B cell (primary cell): ENCODE data around the gene PLXNB2. TPM values are rescaled to one million over a fixed set of nuclear protein-coding genes. Genes with fewer than 3 reads are reported as not detected.

ENCODE experiments used
- ATAC-seq: fragments of 200-7000 bp; cut with Tn5 transposase; one replicate; pipeline ENCODE4 v1.10.0; 2021; ENCODE audit warnings: low read depth, mild to moderate bottlenecking, moderate number of reproducible peaks, moderate library complexity
- CTCF ChIA-PET: fragments of 350-600 bp; sonication (Branson Sonifier 250); formaldehyde crosslinking; loops from one replicate; lab custom pipeline; 2021; ENCODE audit warnings: antibody characterized with exemption, inconsistent platforms; lab: Charles Lee
- POLR2A ChIA-PET: fragments of 350-600 bp; sonication (Branson Sonifier 250); formaldehyde crosslinking; loops from one replicate; lab custom pipeline; 2021; ENCODE audit warnings: antibody characterized with exemption; lab: Charles Lee
- DNase-seq: peaks from one replicate; pipeline ENCODE4 v3.0.0; 2013
- H2AFZ ChIP-seq: 2 replicates; pipeline ENCODE4 v1.6.1; 2012; ENCODE audit warnings: mild to moderate bottlenecking, low read depth, low read length; ENCODE audit not compliant: insufficient read depth, poor library complexity, severe bottlenecking
- H3K27ac ChIP-seq, 2 donors: 1 replicate in 1 of 2; 2 replicates in 1 of 2; pipeline ENCODE4 v1.5.1; 2012 to 2013; ENCODE audit warnings: low read length in 2 of 2, mild to moderate bottlenecking in 2 of 2, moderate library complexity in 1 of 2
- H3K27me3 ChIP-seq, 4 experiments: fragments of 200-600 bp in 1 of 4; sonication (generic) in 1 of 4; replicated peaks in 1 of 4; 1 replicate in 2 of 4; 2 replicates in 2 of 4; pipeline versions ENCODE4 v1.6.1 to v1.7.0; 2013 to 2016; ENCODE audit warnings: low read length in 3 of 4, mild to moderate bottlenecking in 2 of 4, mixed read lengths in 1 of 4, moderate library complexity in 1 of 4; ENCODE audit not compliant: insufficient read depth in 4 of 4, control insufficient read depth in 3 of 4; ENCODE audit errors: control extremely low read depth in 1 of 4
- H3K36me3 ChIP-seq, 2 experiments: replicated peaks in 1 of 2; 1 replicate in 1 of 2; 2 replicates in 1 of 2; pipeline versions ENCODE4 v1.6.1 to v1.7.1; 2013; ENCODE audit warnings: low read length in 1 of 2; ENCODE audit not compliant: insufficient read depth in 2 of 2, control insufficient read depth in 1 of 2; ENCODE audit errors: control extremely low read depth in 1 of 2, extremely low read depth in 1 of 2
- H3K4me1 ChIP-seq, 2 donors: fragments of 200-600 bp in 1 of 2; sonication (generic) in 1 of 2; 1 replicate in 1 of 2; 2 replicates in 1 of 2; pipeline versions ENCODE4 v1.5.1 to v1.6.1; 2013 to 2017; ENCODE audit warnings: low read length in 2 of 2; ENCODE audit not compliant: control insufficient read depth in 2 of 2, insufficient read depth in 2 of 2
- H3K4me2 ChIP-seq: replicated peaks from 2 replicates; pipeline ENCODE3; 2012; ENCODE audit warnings: mild to moderate bottlenecking, low read depth, low read length; ENCODE audit not compliant: poor library complexity, severe bottlenecking
- H3K4me3 ChIP-seq, 5 experiments: fragments of 200-600 bp in 1 of 5; sonication (generic) in 1 of 5; 1 replicate in 3 of 5; 2 replicates in 2 of 5; pipeline versions ENCODE4 v1.5.1 to v1.7.0; 2011 to 2016; ENCODE audit warnings: low read length in 4 of 5, mild to moderate bottlenecking in 4 of 5, low read depth in 2 of 5, control low read depth in 1 of 5, moderate library complexity in 1 of 5; ENCODE audit not compliant: insufficient read depth in 1 of 5; ENCODE audit errors: control extremely low read depth in 1 of 5, extremely low read depth in 1 of 5
- H3K79me2 ChIP-seq: fragments of 200-600 bp; sonication (generic); one replicate; pipeline ENCODE4 v1.6.0; 2016; ENCODE audit warnings: low read length; ENCODE audit not compliant: control insufficient read depth, insufficient read depth
- H3K9ac ChIP-seq: fragments of 200-600 bp; sonication (generic); 2 replicates; pipeline ENCODE4 v1.6.1; 2017; ENCODE audit warnings: mild to moderate bottlenecking, low read length, moderate library complexity
- H3K9me3 ChIP-seq, 3 donors: one replicate each; pipeline versions ENCODE4 v1.6.1 to v1.7.1; 2013; ENCODE audit warnings: low read length in 2 of 3; ENCODE audit not compliant: control insufficient read depth in 2 of 3, insufficient read depth in 1 of 3; ENCODE audit errors: control extremely low read depth in 1 of 3
- H4K20me1 ChIP-seq: 2 replicates; pipeline ENCODE4 v1.6.0; 2012; ENCODE audit warnings: mild to moderate bottlenecking, low read length; ENCODE audit not compliant: insufficient read depth, control insufficient read depth, poor library complexity, severe bottlenecking
- H3K27ac Mint-ChIP-seq: one replicate; pipeline ENCODE4 v1.8.0; 2021; ENCODE audit warnings: mixed read lengths
- H3K27me3 Mint-ChIP-seq: one replicate; pipeline ENCODE4 v1.8.0; 2021; ENCODE audit warnings: mixed read lengths
- H3K4me1 Mint-ChIP-seq: one replicate; pipeline ENCODE4 v1.8.0; 2021; ENCODE audit warnings: mixed read lengths
- H3K4me3 Mint-ChIP-seq: one replicate; pipeline ENCODE4 v1.8.0; 2021; ENCODE audit warnings: mixed read lengths
- H3K9me3 Mint-ChIP-seq: one replicate; pipeline ENCODE4 v1.8.0; 2022; ENCODE audit warnings: mixed read lengths; ENCODE audit not compliant: insufficient read depth
- EZH2 ChIP-seq: IDR thresholded peaks from 2 replicates; pipeline ENCODE4 v1.6.1; 2012; ENCODE audit warnings: borderline replicate concordance, low read depth, mild to moderate bottlenecking, moderate library complexity, low read length; ENCODE audit not compliant: insufficient read depth, poor library complexity, severe bottlenecking
- WGBS: methylation state at CpG from one replicate; pipeline ENCODE4 v1.1.5; 2013; ENCODE audit warnings: missing lambda C conversion rate; ENCODE audit not compliant: insufficient coverage; 5-methylcytosine and 5-hydroxymethylcytosine counted together
- intact Hi-C: fragments of 100-400 bp; cut with micrococcal nuclease; formaldehyde crosslinking; loops from one replicate; pipeline ENCODE4 v1.10.0; 2022
- polyA plus RNA-seq: library from polyadenylated mRNA; depleted of rRNA; stranded (reverse); fragments of >200 nt; gene quantifications from 2 replicates; pipeline ENCODE4 v1.2.3, GENCODE V29; 2012
- total RNA-seq, 2 donors: library from RNA; stranded (reverse); fragments of 120-200 nt in 1 of 2; gene quantifications; 1 replicate in 1 of 2; 2 replicates in 1 of 2; pipeline versions ENCODE4 v1.2.3 to v1.2.4, GENCODE V29; 2013 to 2022
- TF ChIP-seq, protein P1 (sequence below): fragments of 200-600 bp; IDR thresholded peaks from one replicate; pipeline ENCODE4 v1.8.0; 2022; ENCODE audit warnings: antibody characterized with exemption, mild to moderate bottlenecking

Gene PLXNB2
- total and polyA plus RNA-seq, 2 donors (not counting 1 experiment from before 2014, with no cell fraction given): 5.2 to 31.4 TPM

DNA sequence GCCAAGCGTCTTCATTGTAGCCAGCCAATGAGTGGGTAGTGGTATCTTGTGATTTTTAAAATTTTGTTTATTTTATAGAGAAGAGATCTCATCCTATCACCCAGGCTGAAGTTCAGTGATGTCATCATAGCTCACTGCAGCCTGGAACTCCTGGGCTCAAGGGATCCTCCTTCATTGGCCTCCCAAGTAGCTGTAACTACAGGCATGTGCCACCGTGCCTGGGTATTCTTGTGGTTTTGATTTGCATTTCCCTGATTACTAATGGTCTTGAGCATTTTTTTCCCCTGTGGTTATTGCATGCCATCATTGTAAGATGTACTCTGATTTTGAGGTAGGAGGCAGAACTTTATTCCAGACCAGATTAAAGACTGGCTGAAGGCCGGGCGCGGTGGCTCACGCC, 21.8 kb upstream of the PLXNB2 start:
- no peaks in the 10 kb centered on the region for H3K79me2 ChIP-seq
- no peak for DNase-seq
- no peak overlapping the region for H3K9ac ChIP-seq
- peak overlapping the region; percentile 2 for H3K4me3 Mint-ChIP-seq
- no peaks in the 10 kb centered on the region for H3K9me3 ChIP-seq
- H3K36me3 ChIP-seq: no peaks in the 10 kb centered on the region
- POLR2A ChIA-PET: interaction anchor here (0.7 kb wide), 1 partner anchor 140 kb away, joined by 8 read pairs; no protein-coding TSS in a partner anchor
- no peaks in the 10 kb centered on the region for H4K20me1 ChIP-seq
- no peak overlapping the region for H3K4me2 ChIP-seq
- H3K27me3 ChIP-seq: peaks cover 0 to 6% (median 0%) of the 10 kb centered on the region in 4 experiments
- no peak overlapping the region for H3K4me3 ChIP-seq
- H2AFZ ChIP-seq: no peak overlapping the region
- TF ChIP-seq, protein P1, sequence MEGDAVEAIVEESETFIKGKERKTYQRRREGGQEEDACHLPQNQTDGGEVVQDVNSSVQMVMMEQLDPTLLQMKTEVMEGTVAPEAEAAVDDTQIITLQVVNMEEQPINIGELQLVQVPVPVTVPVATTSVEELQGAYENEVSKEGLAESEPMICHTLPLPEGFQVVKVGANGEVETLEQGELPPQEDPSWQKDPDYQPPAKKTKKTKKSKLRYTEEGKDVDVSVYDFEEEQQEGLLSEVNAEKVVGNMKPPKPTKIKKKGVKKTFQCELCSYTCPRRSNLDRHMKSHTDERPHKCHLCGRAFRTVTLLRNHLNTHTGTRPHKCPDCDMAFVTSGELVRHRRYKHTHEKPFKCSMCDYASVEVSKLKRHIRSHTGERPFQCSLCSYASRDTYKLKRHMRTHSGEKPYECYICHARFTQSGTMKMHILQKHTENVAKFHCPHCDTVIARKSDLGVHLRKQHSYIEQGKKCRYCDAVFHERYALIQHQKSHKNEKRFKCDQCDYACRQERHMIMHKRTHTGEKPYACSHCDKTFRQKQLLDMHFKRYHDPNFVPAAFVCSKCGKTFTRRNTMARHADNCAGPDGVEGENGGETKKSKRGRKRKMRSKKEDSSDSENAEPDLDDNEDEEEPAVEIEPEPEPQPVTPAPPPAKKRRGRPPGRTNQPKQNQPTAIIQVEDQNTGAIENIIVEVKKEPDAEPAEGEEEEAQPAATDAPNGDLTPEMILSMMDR: no peak
- no peak for TF ChIP-seq EZH2
- no peaks in the 10 kb centered on the region for H3K9me3 Mint-ChIP-seq
- no peak overlapping the region for H3K27ac ChIP-seq
- intact Hi-C loops: no loop called here
- CTCF ChIA-PET: interaction anchor here (1.9 to 8.1 kb wide), 5 partner anchors 12 to 157 kb away, joined by 4 to 73 read pairs (median 52); partner anchors contain the start of genes HDAC10 and MIOX
- WGBS: 97% methylated on average over 4 of the region's 6 CpGs
- ATAC-seq: no peak
- H3K27me3 Mint-ChIP-seq: no peaks in the 10 kb centered on the region
- peaks cover 8 to 21% of the 10 kb centered on the region in 2 donors for H3K4me1 ChIP-seq
- no peak overlapping the region for H3K27ac Mint-ChIP-seq
- H3K4me1 Mint-ChIP-seq: peaks cover 30% of the 10 kb centered on the region

DNA sequence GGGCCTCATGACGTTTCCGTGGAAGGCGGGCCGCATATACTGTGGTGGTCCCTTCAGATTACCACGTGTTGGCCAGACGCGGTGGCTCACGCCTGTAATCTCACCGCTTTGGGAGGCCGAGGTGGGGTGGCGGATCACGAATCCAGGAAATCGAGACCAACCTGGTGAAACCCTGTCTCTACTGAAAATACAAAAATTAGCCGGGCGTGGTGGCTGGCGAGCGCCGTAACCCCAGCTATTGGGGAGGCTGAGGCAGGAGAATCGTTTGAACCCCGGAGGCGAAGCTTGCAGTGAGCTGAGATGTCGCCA, 20.2 kb upstream of the PLXNB2 start:
- peak overlapping the region; percentile 83 for H3K9ac ChIP-seq
- peak overlapping the region; percentile 95 for H2AFZ ChIP-seq
- Mint-ChIP-seq H3K4me1 (peaks cover 21% of the 10 kb centered on the region), H3K27ac (peak overlapping the region; percentile 90), H3K9me3 (no peaks in the 10 kb centered on the region), H3K4me3 (peak overlapping the region; percentile 90), H3K27me3 (no peaks in the 10 kb centered on the region)
- POLR2A ChIA-PET: interaction anchor here (1.0 to 2.1 kb wide), 7 partner anchors 8 to 198 kb away, joined by 3 to 12 read pairs (median 4); partner anchors contain the start of genes HDAC10 and SCO2
- peak overlapping the region; percentile 98 for H3K4me2 ChIP-seq
- no peak for DNase-seq
- ATAC-seq: no peak
- peaks cover 0 to 6% (median 0%) of the 10 kb centered on the region in 4 experiments for H3K27me3 ChIP-seq
- no peaks in the 10 kb centered on the region for H3K36me3 ChIP-seq
- peak overlapping the region in 1 of 2 donors; percentile 24 for H3K27ac ChIP-seq
- H3K79me2 ChIP-seq: no peaks in the 10 kb centered on the region
- WGBS: 61% methylated on average over 18 of the region's 22 CpGs
- TF ChIP-seq, protein P1: no peak
- no peak for TF ChIP-seq EZH2
- intact Hi-C loops: loop anchor here (1.0 kb wide), 6 partner anchors 13 to 86 kb away; no protein-coding TSS in a partner anchor
- H4K20me1 ChIP-seq: no peaks in the 10 kb centered on the region
- peaks cover 8 to 13% of the 10 kb centered on the region in 2 donors for H3K4me1 ChIP-seq
- CTCF ChIA-PET: interaction anchor here (0.6 to 8.1 kb wide), 19 partner anchors 11 to 198 kb away, joined by 3 to 73 read pairs (median 4); partner anchors contain the start of genes HDAC10, MAPK11, MIOX and SCO2
- H3K9me3 ChIP-seq: no peaks in the 10 kb centered on the region
- H3K4me3 ChIP-seq: peak overlapping the region in 4 of 5 experiments; percentile 51 to 81 (median 72)
